ENCODE results near the gene MAP9. TPM values are rescaled to one million over a fixed set of nuclear protein-coding genes. Genes with fewer than 3 reads are reported as not detected.

MAP9 gene
- total and polyA plus RNA-seq, 2 experiments from 2014 or later: 1.8 to 6.2 TPM

DNA sequence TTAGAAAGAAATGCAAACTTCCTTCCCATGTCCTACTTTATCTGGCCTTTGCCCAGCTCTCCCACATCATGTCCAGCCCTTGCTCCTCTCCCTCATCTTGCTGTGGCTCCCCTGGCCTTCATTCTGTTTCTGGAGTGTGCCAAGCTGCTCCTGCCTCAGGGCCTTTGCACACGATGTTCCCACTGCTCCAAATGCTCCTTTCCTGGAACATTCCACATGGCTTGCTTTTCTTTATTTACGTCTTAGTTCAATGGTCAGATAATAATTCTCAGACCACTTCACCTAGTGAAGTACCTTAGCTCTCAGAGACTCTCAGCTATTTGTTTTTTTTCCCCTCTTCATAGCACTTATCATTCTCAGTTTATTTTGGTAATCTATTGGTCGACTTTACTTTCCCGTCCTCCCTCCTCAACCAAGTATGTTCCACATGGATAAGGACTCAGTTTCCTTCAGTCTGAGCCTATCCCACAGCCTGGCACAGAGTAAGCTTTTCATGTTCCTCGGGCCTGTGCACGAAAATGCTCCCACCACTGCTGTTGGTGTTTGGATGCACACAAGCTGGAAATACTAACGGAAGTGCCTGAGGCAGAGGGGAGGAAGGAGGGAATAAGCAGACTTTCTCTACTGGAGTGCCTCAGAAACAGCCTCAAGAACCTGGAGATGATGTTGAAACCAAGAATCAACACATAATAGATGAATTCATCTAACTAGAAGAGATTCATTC is 23.4 kb upstream of the MAP9 start:
- Histone ChIP-seq H3F3A (ENCODE audit: insufficient read depth) (no peaks in the 10 kb centered on the region), H4K20me1 (ENCODE audit: insufficient read depth) (no peaks in the 10 kb centered on the region), H3K9me2 (ENCODE audit: insufficient read depth) (no peaks in the 10 kb centered on the region), H3K4me2 (ENCODE audit: unreplicated experiment) (no peak overlapping the region), H3K79me2 (ENCODE audit: insufficient read depth) (no peaks in the 10 kb centered on the region), H3K36me3 (ENCODE audit: low read depth) (no peaks in the 10 kb centered on the region), H3K9me3 (ENCODE audit: low read depth) (no peaks in the 10 kb centered on the region), H3K4me3 (no peak overlapping the region), H3K27ac (no peak overlapping the region), H3K4me1 (ENCODE audit: insufficient read depth) (no peaks in the 10 kb centered on the region), H2AFZ (no peak overlapping the region), H3K9ac (no peak overlapping the region), H3K27me3 (replicated peaks; ENCODE audit: insufficient read depth) (no peaks in the 10 kb centered on the region)
- in situ Hi-C loops (cut with MboI): no loop called here
- 45 to 52% methylated on average over 7 of the region's 7 CpGs for WGBS, 2 experiments (ENCODE audit: low coverage in 1 of 2, low lambda C conversion rate in 2 of 2, missing lambda C conversion rate in 2 of 2)
- no peak for DNase-seq
- TF ChIP-seq EZH2phosphoT487 (IDR thresholded peaks at IDR 0.05; ENCODE audit: insufficient read depth, low read depth) (no peak), EZH2 (IDR thresholded peaks at IDR 0.05; ENCODE audit: insufficient read depth, poor library complexity, severe bottlenecking) (no peak)

DNA sequence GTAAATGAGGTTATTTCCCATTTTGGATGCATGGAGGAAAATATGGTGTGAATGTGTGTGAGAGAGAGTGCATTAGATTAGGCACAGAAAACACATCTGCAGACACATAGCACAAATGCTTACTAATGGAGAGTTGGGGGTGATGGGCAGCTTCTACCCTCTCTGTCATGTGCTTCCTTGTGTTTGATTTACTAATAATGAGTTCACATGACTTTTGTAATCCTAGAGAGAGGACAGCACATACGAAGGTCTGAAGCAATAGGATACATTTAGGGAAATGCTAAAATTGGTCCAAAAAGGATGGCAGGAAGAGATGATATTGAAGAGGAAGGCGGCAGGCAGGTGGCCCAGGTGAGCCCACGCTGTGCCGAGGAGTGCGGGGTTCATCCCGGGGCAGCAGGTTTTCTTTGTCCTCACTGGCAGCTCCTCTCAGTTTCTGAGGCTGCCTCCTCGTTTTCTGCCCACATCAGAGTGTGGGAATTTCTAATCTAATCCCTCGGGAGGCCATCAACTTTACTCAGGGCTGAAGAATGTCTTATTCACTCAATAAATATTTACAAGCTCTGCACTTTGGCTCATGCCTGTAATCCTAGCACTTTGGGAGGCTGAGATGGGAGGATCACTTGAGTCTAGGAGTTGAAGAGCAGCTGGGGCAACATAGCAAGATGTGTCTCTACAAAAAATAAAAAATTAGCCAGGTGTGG is 15.9 kb upstream of the MAP9 start:
- Histone ChIP-seq H3K9ac (no peak overlapping the region), H3K9me3 (ENCODE audit: low read depth) (no peaks in the 10 kb centered on the region), H3K79me2 (ENCODE audit: insufficient read depth) (no peaks in the 10 kb centered on the region), H3F3A (ENCODE audit: insufficient read depth) (no peaks in the 10 kb centered on the region; the same call in 1 of the 2 replicates), H3K36me3 (ENCODE audit: low read depth) (no peaks in the 10 kb centered on the region), H3K27me3 (replicated peaks; ENCODE audit: insufficient read depth) (no peaks in the 10 kb centered on the region), H3K4me3 (no peak overlapping the region), H4K20me1 (ENCODE audit: insufficient read depth) (no peaks in the 10 kb centered on the region), H3K9me2 (ENCODE audit: insufficient read depth) (no peaks in the 10 kb centered on the region), H3K4me1 (ENCODE audit: insufficient read depth) (no peaks in the 10 kb centered on the region; the same call in 1 of the 2 replicates), H2AFZ (no peak overlapping the region), H3K4me2 (ENCODE audit: unreplicated experiment) (no peak overlapping the region), H3K27ac (no peak overlapping the region; the same call in 1 of the 2 replicates)
- peak; percentile 53 for DNase-seq
- in situ Hi-C loops (cut with MboI): no loop called here
- 42 to 43% methylated on average over 8 of the region's 8 CpGs for WGBS, 2 experiments (ENCODE audit: low coverage in 1 of 2, low lambda C conversion rate in 2 of 2, missing lambda C conversion rate in 2 of 2)
- no peak for TF ChIP-seq EZH2 (IDR thresholded peaks at IDR 0.05; ENCODE audit: insufficient read depth, poor library complexity, severe bottlenecking)
- no peak for TF ChIP-seq EZH2phosphoT487 (IDR thresholded peaks at IDR 0.05; ENCODE audit: insufficient read depth, low read depth)

DNA sequence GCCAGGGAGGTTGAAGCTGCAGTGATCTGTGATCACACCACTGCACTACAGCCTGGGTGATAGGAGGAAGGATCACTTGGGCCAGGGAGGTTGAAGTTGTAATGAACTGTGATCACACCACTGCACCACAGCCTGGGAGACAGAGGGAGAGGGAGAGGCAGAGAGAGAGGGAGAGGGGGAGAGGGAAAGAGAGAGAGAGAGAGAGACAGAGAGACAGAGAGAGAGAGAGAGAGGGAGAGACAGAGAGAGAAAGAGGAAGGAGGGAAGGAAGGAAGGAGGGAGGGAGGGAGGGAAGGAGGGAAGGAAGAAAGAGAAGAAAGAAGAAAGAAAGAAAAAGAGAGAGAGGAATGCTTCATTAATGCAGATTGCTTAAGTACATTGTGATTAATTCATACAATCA is 15.2 kb upstream of the MAP9 start:
- Histone ChIP-seq H3K27ac (no peak overlapping the region), H3K79me2 (ENCODE audit: insufficient read depth) (no peaks in the 10 kb centered on the region), H3K27me3 (replicated peaks; ENCODE audit: insufficient read depth) (no peaks in the 10 kb centered on the region), H3K36me3 (ENCODE audit: low read depth) (no peaks in the 10 kb centered on the region), H3K4me3 (no peak overlapping the region), H3K4me2 (ENCODE audit: unreplicated experiment) (no peak overlapping the region), H4K20me1 (ENCODE audit: insufficient read depth) (no peaks in the 10 kb centered on the region), H3F3A (ENCODE audit: insufficient read depth) (no peaks in the 10 kb centered on the region; the same call in 1 of the 2 replicates), H3K9me2 (ENCODE audit: insufficient read depth) (no peaks in the 10 kb centered on the region), H3K4me1 (ENCODE audit: insufficient read depth) (no peaks in the 10 kb centered on the region; the same call in 1 of the 2 replicates), H3K9me3 (ENCODE audit: low read depth) (no peaks in the 10 kb centered on the region), H3K9ac (no peak overlapping the region), H2AFZ (no peak overlapping the region)
- no peak for DNase-seq
- TF ChIP-seq EZH2phosphoT487 (IDR thresholded peaks at IDR 0.05; ENCODE audit: insufficient read depth, low read depth): no peak
- no peak for TF ChIP-seq EZH2 (IDR thresholded peaks at IDR 0.05; ENCODE audit: insufficient read depth, poor library complexity, severe bottlenecking)
- in situ Hi-C loops (cut with MboI): no loop called here

DNA sequence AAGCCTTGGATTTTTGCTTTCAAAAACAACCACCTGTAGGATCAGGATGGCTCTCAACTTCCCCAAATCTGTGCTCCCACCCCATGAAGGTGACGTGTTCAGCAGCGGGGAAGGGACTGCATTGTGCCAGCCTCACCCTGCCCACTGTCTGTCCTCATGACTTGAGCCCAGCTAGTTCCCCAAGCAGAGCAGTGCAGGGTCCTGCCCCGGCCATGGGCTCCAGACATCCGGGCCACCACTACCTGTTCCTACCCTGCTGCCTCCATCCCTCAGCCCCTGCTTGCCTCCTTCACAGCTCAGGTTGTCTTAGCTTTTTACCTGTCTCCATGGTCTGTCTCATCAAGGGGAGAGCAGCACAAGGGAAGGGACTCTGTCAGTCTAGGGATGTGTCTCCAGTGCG is 11.4 kb upstream of the MAP9 start:
- no peak for TF ChIP-seq EZH2 (IDR thresholded peaks at IDR 0.05; ENCODE audit: insufficient read depth, poor library complexity, severe bottlenecking)
- TF ChIP-seq EZH2phosphoT487 (IDR thresholded peaks at IDR 0.05; ENCODE audit: insufficient read depth, low read depth): no peak
- Histone ChIP-seq H3K4me3 (no peak overlapping the region), H3K4me2 (ENCODE audit: unreplicated experiment) (no peak overlapping the region), H3K79me2 (ENCODE audit: insufficient read depth) (no peaks in the 10 kb centered on the region), H3K9ac (no peak overlapping the region), H3F3A (ENCODE audit: insufficient read depth) (no peaks in the 10 kb centered on the region; the same call in 1 of the 2 replicates), H3K9me3 (ENCODE audit: low read depth) (no peaks in the 10 kb centered on the region), H4K20me1 (ENCODE audit: insufficient read depth) (no peaks in the 10 kb centered on the region), H3K9me2 (ENCODE audit: insufficient read depth) (no peaks in the 10 kb centered on the region), H2AFZ (no peak overlapping the region), H3K4me1 (ENCODE audit: insufficient read depth) (no peaks in the 10 kb centered on the region; the same call in 1 of the 2 replicates), H3K27ac (no peak overlapping the region), H3K27me3 (replicated peaks; ENCODE audit: insufficient read depth) (no peaks in the 10 kb centered on the region), H3K36me3 (ENCODE audit: low read depth) (no peaks in the 10 kb centered on the region)
- no peak for DNase-seq
- 47 to 48% methylated on average over 5 of the region's 5 CpGs for WGBS, 2 experiments (ENCODE audit: low coverage in 1 of 2, low lambda C conversion rate in 2 of 2, missing lambda C conversion rate in 2 of 2)
- in situ Hi-C loops (cut with MboI): no loop called here

Measured in GM23248 (cell line).